Measurements from ENCODE around the gene VKORC1L1. TPM values are rescaled to one million over a fixed set of nuclear protein-coding genes. Genes with fewer than 3 reads are reported as not detected.
"Not testable (repeated sequence)": the region's sequence is repeated elsewhere in the genome, so short reads cannot be mapped to it uniquely, and the experiment has no call there.

The VKORC1L1 gene
- total RNA-seq, 1 experiment from 2014 or later, result 13.2 TPM

DNA sequence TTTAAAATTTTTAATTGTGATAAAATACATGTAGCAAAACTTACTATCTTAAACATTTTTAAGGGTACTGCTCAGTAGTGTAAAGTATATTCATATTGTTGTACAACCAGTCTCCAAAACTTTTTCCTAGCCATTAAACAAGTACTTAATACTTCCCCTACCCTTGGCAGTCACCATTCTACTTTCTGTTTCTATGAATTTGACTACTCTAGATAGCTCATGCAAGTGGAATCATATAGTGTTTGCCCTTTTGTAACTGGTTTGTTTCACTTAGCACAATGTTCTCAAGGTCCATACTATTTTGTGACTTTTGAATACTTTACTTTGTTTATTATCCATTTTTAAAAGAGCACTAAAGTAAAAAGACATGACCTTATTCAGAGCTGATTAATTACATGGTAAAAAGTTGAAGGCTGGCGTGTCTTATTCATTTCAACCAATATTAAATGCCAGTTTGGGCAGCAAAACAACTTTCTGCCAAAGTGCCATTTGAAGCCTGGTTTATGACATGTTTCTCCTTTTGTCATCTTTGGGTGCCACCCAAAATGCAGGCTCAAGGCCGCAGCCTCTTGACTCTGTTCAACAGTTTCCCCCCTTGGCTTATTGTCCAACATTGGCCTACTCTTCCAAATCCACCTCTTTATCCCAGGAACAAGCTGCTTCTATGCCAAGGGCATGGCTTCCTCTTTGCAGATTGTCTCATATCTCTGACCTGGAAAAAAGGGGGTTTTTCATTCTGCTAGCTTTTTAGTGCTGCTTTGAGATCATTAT is 26.0 kb downstream of the VKORC1L1 start:
- not testable (repeated sequence) for H3K4me3 ChIP-seq (ENCODE audit: insufficient read depth, low read depth, low read length); H3K27me3 ChIP-seq (ENCODE audit: control insufficient read depth, insufficient read depth, low read length); DNase-seq; H3K36me3 ChIP-seq (replicated peaks; ENCODE audit: control insufficient read depth, insufficient read depth, low read length)

DNA sequence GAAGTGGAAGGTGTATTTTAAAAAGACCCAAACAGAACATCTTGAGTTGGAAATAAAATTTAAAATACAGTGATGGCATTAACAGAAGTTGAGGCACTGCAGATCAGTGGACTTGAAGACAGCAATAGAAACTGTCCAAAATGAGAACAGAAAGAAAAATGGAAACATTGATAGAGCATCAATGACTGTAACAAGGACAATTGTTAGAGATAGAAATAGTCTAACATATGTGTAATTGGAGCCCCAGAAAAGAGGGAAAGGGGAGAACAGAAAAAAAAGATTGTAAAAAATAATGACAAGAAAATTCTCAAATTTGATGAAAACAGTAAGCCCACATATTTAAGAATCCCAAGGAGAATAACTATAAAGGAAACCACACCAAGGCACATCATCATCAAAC is 29.4 kb downstream of the VKORC1L1 start:
- DNase-seq, result no peak
- Histone ChIP-seq H3K27me3 (ENCODE audit: control insufficient read depth, insufficient read depth, low read length) (no peaks in the 10 kb centered on the region), H3K4me3 (ENCODE audit: insufficient read depth, low read depth, low read length) (no peak overlapping the region), H3K36me3 (replicated peaks; ENCODE audit: control insufficient read depth, insufficient read depth, low read length) (no peaks in the 10 kb centered on the region)

DNA sequence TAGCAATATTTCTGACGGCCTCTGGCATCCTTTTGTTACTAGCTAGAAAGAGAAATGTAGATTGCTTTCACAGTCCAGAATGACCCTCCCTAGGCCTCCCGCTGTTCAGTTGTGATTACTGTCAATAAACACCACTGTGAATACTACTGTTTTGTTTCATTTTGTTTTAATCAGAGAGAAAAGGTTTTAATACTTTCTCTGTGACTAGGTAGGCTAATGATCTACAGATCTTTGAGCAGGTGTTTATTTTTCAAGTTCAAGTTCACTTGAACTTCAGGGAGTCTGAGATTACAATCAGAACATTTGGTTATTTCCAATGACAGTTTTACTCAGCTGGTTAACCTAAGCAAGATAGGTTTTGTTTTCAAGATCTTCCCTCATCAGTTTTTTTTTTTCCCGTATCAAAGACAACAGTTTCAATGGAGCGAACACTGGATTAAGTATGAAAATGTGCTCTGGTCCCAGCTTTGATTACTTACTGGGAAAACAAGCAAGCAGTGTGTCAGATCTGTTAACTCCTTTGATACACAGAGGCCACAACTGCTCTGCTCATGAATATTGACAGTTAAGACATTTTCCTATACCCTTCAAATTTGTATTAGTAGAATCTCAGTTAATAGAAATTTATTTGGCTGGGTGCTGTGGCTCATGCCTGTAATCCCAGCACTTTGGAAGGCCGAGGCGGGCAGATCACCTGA is 34.8 kb downstream of the VKORC1L1 start:
- H3K36me3 ChIP-seq (replicated peaks; ENCODE audit: control insufficient read depth, insufficient read depth, low read length), result no peaks in the 10 kb centered on the region
- H3K27me3 ChIP-seq (ENCODE audit: control insufficient read depth, insufficient read depth, low read length), result no peaks in the 10 kb centered on the region
- no peak overlapping the region for H3K4me3 ChIP-seq (ENCODE audit: insufficient read depth, low read depth, low read length)
- DNase-seq, result peak; percentile 26

DNA sequence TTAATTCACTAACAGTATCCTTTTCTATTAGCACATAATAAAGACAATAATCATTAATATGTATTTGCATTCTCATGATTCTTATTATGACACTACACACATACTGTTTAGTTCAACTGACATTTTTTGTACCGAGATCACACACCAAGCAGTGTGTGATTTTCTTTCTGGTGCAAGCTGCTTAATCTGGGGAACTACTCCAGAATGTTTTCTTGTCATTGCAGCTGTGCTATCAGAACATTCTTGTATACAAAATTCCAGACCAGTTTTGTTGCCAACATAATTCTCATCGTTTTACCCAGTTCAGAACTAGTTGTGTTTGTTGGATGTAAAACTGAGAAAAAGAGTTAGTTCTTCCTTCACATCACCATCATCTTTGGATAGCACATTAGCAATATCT is 37.4 kb downstream of the VKORC1L1 start:
- Histone ChIP-seq H3K27me3 (ENCODE audit: control insufficient read depth, insufficient read depth, low read length) (no peaks in the 10 kb centered on the region), H3K36me3 (replicated peaks; ENCODE audit: control insufficient read depth, insufficient read depth, low read length) (no peaks in the 10 kb centered on the region), H3K4me3 (ENCODE audit: insufficient read depth, low read depth, low read length) (no peak overlapping the region)
- DNase-seq, result no peak

DNA sequence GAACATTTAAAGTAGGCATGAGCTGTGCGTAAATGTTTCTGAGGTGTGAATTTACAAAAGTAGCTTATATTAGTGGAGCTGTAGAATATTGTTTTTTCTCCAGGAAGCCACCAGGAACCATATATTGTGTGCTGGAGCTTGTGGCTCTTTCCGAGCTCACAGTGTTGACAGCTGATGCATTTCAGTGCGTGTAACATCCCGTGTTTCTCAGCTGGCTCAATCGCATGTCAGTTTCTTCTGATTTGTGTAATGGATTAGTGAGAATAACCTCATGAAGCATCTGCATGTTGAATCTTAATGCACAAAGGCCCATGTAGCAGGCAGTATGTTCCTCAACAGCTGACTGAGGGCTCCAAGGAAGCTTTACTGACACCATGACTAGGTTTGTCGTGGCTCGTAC is 39.4 kb downstream of the VKORC1L1 start:
- Histone ChIP-seq H3K4me3 (ENCODE audit: insufficient read depth, low read depth, low read length) (no peak overlapping the region), H3K27me3 (ENCODE audit: control insufficient read depth, insufficient read depth, low read length) (no peaks in the 10 kb centered on the region), H3K36me3 (replicated peaks; ENCODE audit: control insufficient read depth, insufficient read depth, low read length) (no peaks in the 10 kb centered on the region)
- DNase-seq, result no peak

DNA sequence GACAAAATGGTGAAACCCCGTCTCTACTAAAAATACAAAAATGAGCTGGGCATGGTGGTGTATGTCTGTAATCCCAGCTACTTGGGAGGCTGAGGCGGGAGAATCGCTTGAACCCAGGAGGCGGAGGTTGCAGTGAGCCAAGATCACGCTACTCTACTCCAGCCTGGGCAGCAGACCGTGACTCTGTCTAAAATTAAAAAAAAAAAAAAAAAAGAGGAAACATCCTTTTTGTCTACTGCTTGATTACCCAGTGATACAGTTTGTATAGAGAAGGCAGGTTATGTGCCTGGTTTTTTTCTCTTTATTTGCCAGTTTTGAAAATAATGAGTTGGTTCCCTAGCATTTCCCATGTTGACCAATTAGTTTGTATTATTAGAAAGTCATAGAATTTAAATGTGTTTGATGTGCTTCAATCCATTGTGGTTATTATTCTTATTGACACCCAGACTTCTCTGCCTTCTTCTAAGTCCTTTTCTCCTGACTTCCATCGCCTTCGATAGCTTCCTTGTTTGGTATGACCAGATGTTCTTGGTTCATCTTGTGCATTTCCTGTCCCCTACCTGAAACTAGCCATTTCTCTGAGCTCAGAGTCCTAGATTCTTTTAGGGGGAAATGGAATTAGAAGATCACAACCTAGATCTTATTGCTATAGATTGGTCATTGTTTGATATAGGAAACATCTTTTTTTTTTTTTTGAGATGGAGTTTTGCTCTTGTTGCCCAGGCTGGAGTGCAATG is 43.2 kb downstream of the VKORC1L1 start:
- H3K4me3 ChIP-seq (ENCODE audit: insufficient read depth, low read depth, low read length), result no peak overlapping the region
- no peak for DNase-seq
- H3K36me3 ChIP-seq (replicated peaks; ENCODE audit: control insufficient read depth, insufficient read depth, low read length), result no peaks in the 10 kb centered on the region
- no peaks in the 10 kb centered on the region for H3K27me3 ChIP-seq (ENCODE audit: control insufficient read depth, insufficient read depth, low read length)

DNA sequence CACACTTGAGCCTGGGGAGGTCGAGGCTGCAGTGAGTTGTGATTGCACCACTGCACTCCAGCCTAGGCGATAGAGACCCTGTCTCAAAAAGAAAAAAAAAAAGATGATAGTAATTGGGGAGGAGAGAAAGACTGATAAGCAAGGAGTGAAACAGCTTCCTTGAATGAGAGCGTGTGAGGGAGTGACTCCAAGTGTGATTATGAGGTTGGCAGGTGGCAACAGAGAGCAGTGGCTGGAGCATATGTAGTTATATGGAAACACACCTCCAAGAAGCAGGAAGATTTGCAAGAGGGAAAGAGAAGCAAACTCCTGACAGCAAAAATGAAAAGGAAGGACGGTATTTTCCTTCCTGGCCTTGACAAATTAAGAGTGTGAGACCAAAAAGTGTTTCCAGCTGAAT is 50.4 kb downstream of the VKORC1L1 start:
- DNase-seq, result no peak
- H3K36me3 ChIP-seq (replicated peaks; ENCODE audit: control insufficient read depth, insufficient read depth, low read length), result no peaks in the 10 kb centered on the region

DNA sequence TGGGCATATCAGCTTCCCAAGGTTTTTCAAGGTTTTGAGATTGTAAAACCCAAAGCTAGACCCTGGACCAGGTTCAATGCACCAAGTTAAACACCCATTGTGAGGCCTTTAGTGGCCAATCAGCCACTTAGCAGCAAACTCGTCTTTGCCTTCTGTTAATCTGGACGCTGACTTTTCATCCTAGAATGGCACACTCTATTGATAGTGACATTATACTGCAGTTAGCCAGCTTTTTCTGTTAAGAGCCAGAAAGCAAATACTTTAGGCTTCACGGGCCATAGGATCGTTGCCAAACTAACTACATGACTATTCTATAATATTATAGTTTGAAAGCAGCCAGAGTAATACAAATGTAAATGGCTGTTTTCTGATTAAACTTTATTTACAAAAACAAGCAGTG is 51.3 kb downstream of the VKORC1L1 start:
- Histone ChIP-seq H3K4me3 (ENCODE audit: insufficient read depth, low read depth, low read length) (no peak overlapping the region), H3K27me3 (ENCODE audit: control insufficient read depth, insufficient read depth, low read length) (no peaks in the 10 kb centered on the region), H3K36me3 (replicated peaks; ENCODE audit: control insufficient read depth, insufficient read depth, low read length) (no peaks in the 10 kb centered on the region)
- no peak for DNase-seq

More for the DNA sequence above, 50.4 kb downstream of the VKORC1L1 start:
- Histone ChIP-seq H3K27me3 (ENCODE audit: control insufficient read depth, insufficient read depth, low read length) (no peaks in the 10 kb centered on the region), H3K4me3 (ENCODE audit: insufficient read depth, low read depth, low read length) (no peak overlapping the region)

DNA sequence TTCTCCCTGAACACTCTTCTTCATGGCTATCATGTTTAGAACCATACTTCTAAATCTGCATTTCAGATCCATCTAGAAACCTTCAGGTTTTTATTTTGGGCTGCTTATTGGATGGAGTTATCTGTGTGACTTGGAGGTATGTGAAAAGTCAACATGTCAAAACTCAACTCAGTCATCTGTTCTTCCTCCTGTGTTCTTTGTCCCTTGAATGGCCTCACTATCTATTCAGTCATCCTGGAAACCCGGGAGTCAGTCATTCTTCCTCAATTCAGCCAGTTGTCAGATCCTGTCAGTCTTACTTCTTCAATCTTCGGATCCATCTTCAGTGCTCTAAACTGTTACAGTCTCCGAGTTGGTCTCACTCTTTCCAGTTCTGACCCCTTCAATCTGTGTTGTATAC is 52.2 kb downstream of the VKORC1L1 start:
- no peaks in the 10 kb centered on the region for H3K36me3 ChIP-seq (replicated peaks; ENCODE audit: control insufficient read depth, insufficient read depth, low read length)
- H3K27me3 ChIP-seq (ENCODE audit: control insufficient read depth, insufficient read depth, low read length), result no peaks in the 10 kb centered on the region
- no peak overlapping the region for H3K4me3 ChIP-seq (ENCODE audit: insufficient read depth, low read depth, low read length)
- no peak for DNase-seq

DNA sequence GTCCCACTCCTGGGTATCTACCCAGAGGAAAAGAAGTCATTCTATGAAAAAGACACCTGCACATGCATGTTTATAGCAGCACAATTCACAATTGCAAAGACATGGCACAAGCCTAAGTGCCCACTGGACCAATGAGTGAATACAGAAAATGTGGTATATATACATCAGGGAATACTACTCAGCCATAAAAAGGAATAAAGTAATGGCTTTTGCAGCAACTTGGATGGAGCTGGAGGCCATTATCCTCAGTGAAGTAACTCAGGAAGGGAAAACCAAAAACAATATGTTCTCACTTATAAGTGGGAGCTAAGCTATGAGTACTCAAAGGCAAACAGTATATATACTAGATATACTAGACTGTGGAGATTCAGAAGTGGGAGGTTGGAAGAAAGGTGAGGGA is 53.7 kb downstream of the VKORC1L1 start:
- no peak for DNase-seq
- H3K4me3 ChIP-seq (ENCODE audit: insufficient read depth, low read depth, low read length), result no peak overlapping the region
- H3K36me3 ChIP-seq (replicated peaks; ENCODE audit: control insufficient read depth, insufficient read depth, low read length), result no peaks in the 10 kb centered on the region
- no peaks in the 10 kb centered on the region for H3K27me3 ChIP-seq (ENCODE audit: control insufficient read depth, insufficient read depth, low read length)

DNA sequence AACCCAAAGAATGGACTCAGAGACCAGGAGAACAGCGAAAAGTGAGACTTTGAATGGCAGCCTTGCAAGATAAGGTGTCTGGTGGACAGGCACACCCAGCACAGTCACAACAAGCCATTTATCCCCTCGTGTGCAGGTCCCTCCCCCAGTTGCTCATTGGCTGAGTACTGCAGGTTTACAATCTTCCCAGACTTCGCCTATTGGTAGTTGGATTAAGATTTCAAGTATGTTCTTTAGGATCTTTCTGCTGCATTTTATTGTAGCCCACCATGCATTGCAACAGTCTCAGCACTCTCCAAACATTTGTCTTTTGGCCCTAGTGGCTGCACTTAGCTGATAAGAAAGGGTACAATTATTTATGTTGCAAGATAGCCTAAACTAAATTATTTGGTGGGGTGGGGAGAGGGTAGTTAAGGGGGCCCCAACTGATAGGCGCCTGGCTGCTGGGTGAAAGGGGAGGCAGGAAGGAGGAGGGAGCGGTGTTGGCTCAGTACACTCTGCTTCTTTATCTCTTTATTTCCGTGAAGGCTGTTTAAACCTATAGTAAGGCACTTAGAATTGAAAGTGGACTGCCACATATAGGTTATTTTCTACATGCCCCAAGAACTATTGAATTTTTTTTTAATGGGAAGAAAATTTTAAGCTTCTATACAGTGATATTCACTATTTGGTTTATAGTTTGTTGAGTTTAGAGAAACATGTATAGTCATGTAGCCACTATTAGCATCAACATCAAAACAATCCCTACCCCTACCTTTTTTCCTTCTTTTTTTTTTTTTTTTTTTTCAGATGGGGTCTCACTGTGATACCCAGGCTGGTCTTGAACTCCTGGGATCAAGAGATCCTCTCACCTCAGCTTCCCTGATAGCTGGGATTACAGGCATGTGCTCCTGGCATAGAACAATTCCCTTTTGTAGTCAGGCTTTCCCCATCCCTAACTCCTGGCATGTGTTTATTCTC is 54.9 kb downstream of the VKORC1L1 start:
- no peak overlapping the region for H3K4me3 ChIP-seq (ENCODE audit: insufficient read depth, low read depth, low read length)
- H3K27me3 ChIP-seq (ENCODE audit: control insufficient read depth, insufficient read depth, low read length), result no peaks in the 10 kb centered on the region
- no peak for DNase-seq
- H3K36me3 ChIP-seq (replicated peaks; ENCODE audit: control insufficient read depth, insufficient read depth, low read length), result no peaks in the 10 kb centered on the region

DNA sequence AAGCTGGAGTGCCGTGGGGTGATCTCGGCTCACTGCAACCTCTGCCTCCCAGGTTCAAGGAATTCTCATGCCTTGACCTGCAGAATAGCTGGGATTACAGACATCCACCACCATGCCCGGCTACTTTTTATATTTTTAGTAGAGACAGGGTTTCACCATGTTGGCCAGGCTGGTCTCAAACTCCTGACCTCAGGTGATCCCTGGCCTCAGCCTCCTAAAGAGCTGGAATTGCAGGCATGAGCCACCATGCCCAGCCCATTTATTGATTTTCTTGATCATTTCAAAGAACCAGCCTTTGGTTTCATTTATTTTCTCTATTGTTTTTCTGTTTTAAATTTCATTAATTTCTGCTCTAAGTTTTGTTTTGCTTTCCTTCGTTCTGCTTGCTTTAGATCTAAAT is 58.8 kb downstream of the VKORC1L1 start:
- no peaks in the 10 kb centered on the region for H3K27me3 ChIP-seq (ENCODE audit: control insufficient read depth, insufficient read depth, low read length)
- H3K4me3 ChIP-seq (ENCODE audit: insufficient read depth, low read depth, low read length), result no peak overlapping the region
- H3K36me3 ChIP-seq (replicated peaks; ENCODE audit: control insufficient read depth, insufficient read depth, low read length), result no peaks in the 10 kb centered on the region
- DNase-seq, result no peak

DNA sequence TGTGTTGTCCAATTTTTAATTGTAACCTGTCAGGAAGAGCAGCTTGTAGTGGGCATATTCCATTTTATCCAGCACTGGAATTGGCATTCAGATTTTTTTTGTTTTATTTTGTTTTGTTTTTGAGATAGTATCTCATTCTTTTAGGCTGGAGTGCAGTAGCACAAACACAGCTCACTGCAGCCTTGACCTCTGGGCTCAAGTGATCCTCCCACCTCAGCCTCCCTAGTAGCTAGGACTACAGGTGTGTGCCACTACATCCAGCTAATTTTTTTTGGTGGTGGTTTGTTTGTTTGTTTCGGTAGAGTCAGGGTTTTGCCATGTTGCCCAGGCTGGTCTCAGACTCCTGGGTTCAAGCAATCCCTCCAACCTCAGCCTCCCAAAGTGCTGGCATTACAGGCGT is 64.4 kb downstream of the VKORC1L1 start:
- Histone ChIP-seq H3K27me3 (ENCODE audit: control insufficient read depth, insufficient read depth, low read length) (no peaks in the 10 kb centered on the region), H3K36me3 (replicated peaks; ENCODE audit: control insufficient read depth, insufficient read depth, low read length) (no peaks in the 10 kb centered on the region), H3K4me3 (ENCODE audit: insufficient read depth, low read depth, low read length) (no peak overlapping the region)
- DNase-seq, result no peak

DNA sequence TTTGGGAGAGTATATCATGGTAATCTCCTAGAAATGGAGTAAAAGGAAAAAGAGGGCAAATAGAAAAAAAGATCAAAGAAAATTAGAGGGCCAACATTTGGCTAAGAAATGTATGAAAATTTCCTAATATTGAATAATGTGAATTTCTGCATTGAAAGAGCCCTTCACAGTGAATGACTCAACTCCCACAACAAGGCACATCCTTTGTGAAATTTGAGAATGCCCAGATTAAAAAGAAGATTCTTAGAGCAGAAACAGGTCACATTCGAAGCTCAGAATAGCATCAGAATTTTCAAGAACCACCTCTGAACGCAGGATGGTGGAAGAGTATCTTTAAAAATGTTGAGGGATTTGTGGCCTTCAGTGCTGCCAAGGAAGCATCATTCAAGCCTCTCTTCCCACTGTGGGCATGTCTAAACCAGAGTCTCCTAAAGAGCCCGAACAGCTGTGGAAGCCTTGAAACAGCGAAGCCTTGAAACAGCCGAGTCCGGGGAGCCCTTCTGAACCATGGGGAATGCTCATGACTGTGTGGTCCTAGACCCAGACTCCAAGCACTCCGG is 65.5 kb downstream of the VKORC1L1 start:
- no peak for DNase-seq
- Histone ChIP-seq H3K27me3 (ENCODE audit: control insufficient read depth, insufficient read depth, low read length) (no peaks in the 10 kb centered on the region), H3K4me3 (ENCODE audit: insufficient read depth, low read depth, low read length) (no peak overlapping the region), H3K36me3 (replicated peaks; ENCODE audit: control insufficient read depth, insufficient read depth, low read length) (no peaks in the 10 kb centered on the region)
